ENCODE results near the gene RSRC1.

Gene RSRC1

GRCh38 chr3:158355623-158356588, 246.0 kb downstream of the RSRC1 start:
- Histone ChIP-seq H3K27ac (peak overlapping the region; percentile 74), H3K4me1 (ENCODE audit: low read depth, poor library complexity, severe bottlenecking) (peaks cover 96% of the 10 kb centered on the region), H3K79me2 (ENCODE audit: insufficient read depth, low read depth) (peaks cover 22% of the 10 kb centered on the region; the same call in 1 of the 2 replicates), H2AFZ (ENCODE audit: low read depth) (no peak overlapping the region), H3K36me3 (ENCODE audit: insufficient read depth) (no peaks in the 10 kb centered on the region), H3K9ac (peak overlapping the region; percentile 8), H3K27me3 (ENCODE audit: insufficient read depth, low read depth) (no peaks in the 10 kb centered on the region), H3K4me3 (IDR thresholded peaks at IDR 0.05; ENCODE audit: insufficient read depth, low read depth, low read length) (no peak overlapping the region), H4K20me1 (ENCODE audit: insufficient read depth) (no peaks in the 10 kb centered on the region), H3K4me2 (peak overlapping the region; percentile 79)
- TF ChIP-seq CTCF (conservative IDR thresholded peaks at IDR 0.05; ENCODE audit: low read depth, low read length) = no peak

- no peak overlapping the region for H3K4me3 ChIP-seq (IDR thresholded peaks at IDR 0.05; ENCODE audit: insufficient read depth, low read depth, low read length)
- H3K4me2 ChIP-seq = peak overlapping the region; percentile 79
- TF ChIP-seq CTCF (conservative IDR thresholded peaks at IDR 0.05; ENCODE audit: low read depth, low read length) = no peak
- no peak overlapping the region; the same call in 1 of the 2 replicates for H3K27ac ChIP-seq
- H3K27me3 ChIP-seq (ENCODE audit: insufficient read depth, low read depth) = no peaks in the 10 kb centered on the region
- no peak overlapping the region for H2AFZ ChIP-seq (ENCODE audit: low read depth)
- H3K79me2 ChIP-seq (ENCODE audit: insufficient read depth, low read depth) = peaks cover 14% of the 10 kb centered on the region; the same call in 1 of the 2 replicates
- H3K9ac ChIP-seq = no peak overlapping the region
- no peaks in the 10 kb centered on the region for H4K20me1 ChIP-seq (ENCODE audit: insufficient read depth)
- H3K36me3 ChIP-seq (ENCODE audit: insufficient read depth) = no peaks in the 10 kb centered on the region
- peaks cover 61% of the 10 kb centered on the region for H3K4me1 ChIP-seq (ENCODE audit: low read depth, poor library complexity, severe bottlenecking)
Measured at GRCh38 chr3:158359339-158359738, 249.4 kb downstream of the RSRC1 start.

- Histone ChIP-seq H3K36me3 (ENCODE audit: insufficient read depth) (no peaks in the 10 kb centered on the region), H2AFZ (ENCODE audit: low read depth) (no peak overlapping the region), H3K4me3 (IDR thresholded peaks at IDR 0.05; ENCODE audit: insufficient read depth, low read depth, low read length) (no peak overlapping the region), H3K4me2 (no peak overlapping the region), H3K4me1 (ENCODE audit: low read depth, poor library complexity, severe bottlenecking) (peaks cover 46% of the 10 kb centered on the region), H4K20me1 (ENCODE audit: insufficient read depth) (no peaks in the 10 kb centered on the region), H3K27ac (no peak overlapping the region), H3K27me3 (ENCODE audit: insufficient read depth, low read depth) (no peaks in the 10 kb centered on the region), H3K9ac (no peak overlapping the region), H3K79me2 (ENCODE audit: insufficient read depth, low read depth) (peaks cover 9% of the 10 kb centered on the region; the same call in 1 of the 2 replicates)
- no peak for TF ChIP-seq CTCF (conservative IDR thresholded peaks at IDR 0.05; ENCODE audit: low read depth, low read length)
Measured at GRCh38 chr3:158360756-158361448, 251.0 kb downstream of the RSRC1 start.

GRCh38 chr3:158368271-158368670, 258.4 kb downstream of the RSRC1 start:
- Histone ChIP-seq H3K36me3 (ENCODE audit: insufficient read depth) (no peaks in the 10 kb centered on the region), H4K20me1 (ENCODE audit: insufficient read depth) (no peaks in the 10 kb centered on the region), H3K4me2 (no peak overlapping the region), H3K27me3 (ENCODE audit: insufficient read depth, low read depth) (no peaks in the 10 kb centered on the region), H3K4me3 (IDR thresholded peaks at IDR 0.05; ENCODE audit: insufficient read depth, low read depth, low read length) (no peak overlapping the region), H2AFZ (ENCODE audit: low read depth) (no peak overlapping the region), H3K27ac (no peak overlapping the region), H3K4me1 (ENCODE audit: low read depth, poor library complexity, severe bottlenecking) (peaks cover 15% of the 10 kb centered on the region), H3K79me2 (ENCODE audit: insufficient read depth, low read depth) (no peaks in the 10 kb centered on the region), H3K9ac (no peak overlapping the region)
- TF ChIP-seq CTCF (conservative IDR thresholded peaks at IDR 0.05; ENCODE audit: low read depth, low read length) = no peak

Data from KMS-11 (cell line).